ENCODE results near the gene KCNK3.

DNA sequence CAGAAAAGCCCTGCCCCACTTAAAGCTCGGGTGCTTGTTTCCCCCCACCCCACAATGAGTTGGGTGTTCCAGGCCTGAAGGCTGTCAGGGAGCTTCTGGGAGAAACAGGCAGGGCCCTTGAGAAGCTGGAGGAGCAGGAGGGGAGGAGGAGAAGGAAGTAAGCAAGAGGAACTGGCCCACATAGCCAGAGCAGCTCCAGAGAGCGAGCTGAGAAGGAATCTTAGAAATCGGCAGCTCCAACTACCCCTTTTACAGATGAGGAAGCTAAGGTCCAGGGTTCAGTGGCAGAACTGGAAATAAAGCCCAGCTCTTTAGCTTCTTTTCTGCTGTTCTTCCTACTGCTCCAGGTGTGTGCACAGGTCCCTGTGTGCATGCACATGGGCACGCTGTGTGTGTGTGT is 12.7 kb upstream of the KCNK3 start:
- TF ChIP-seq, protein P1, sequence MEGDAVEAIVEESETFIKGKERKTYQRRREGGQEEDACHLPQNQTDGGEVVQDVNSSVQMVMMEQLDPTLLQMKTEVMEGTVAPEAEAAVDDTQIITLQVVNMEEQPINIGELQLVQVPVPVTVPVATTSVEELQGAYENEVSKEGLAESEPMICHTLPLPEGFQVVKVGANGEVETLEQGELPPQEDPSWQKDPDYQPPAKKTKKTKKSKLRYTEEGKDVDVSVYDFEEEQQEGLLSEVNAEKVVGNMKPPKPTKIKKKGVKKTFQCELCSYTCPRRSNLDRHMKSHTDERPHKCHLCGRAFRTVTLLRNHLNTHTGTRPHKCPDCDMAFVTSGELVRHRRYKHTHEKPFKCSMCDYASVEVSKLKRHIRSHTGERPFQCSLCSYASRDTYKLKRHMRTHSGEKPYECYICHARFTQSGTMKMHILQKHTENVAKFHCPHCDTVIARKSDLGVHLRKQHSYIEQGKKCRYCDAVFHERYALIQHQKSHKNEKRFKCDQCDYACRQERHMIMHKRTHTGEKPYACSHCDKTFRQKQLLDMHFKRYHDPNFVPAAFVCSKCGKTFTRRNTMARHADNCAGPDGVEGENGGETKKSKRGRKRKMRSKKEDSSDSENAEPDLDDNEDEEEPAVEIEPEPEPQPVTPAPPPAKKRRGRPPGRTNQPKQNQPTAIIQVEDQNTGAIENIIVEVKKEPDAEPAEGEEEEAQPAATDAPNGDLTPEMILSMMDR (IDR thresholded peaks at IDR 0.05 in 2 of 3, conservative IDR thresholded peaks at IDR 0.05 in 1 of 3; ENCODE audit: control insufficient read depth in 2 of 3, extremely low read depth in 1 of 3, insufficient read depth in 1 of 3, low read depth in 3 of 3, low read length in 3 of 3) = no peak
- TF ChIP-seq ZNF274 (IDR thresholded peaks at IDR 0.05; ENCODE audit: insufficient read depth, insufficient read length) = no peak
- no peak for TF ChIP-seq POLR2A (IDR thresholded peaks at IDR 0.05; ENCODE audit: low read depth, low read length)
- TF ChIP-seq ASH2L (IDR thresholded peaks at IDR 0.05; ENCODE audit: borderline replicate concordance, low read depth) = no peak
- TF ChIP-seq NR2C2 (IDR thresholded peaks at IDR 0.05; ENCODE audit: borderline replicate concordance, control insufficient read depth, insufficient read length, low read depth) = no peak
- TF ChIP-seq FOXK2 (IDR thresholded peaks at IDR 0.05) = no peak
- TF ChIP-seq CBFB (IDR thresholded peaks at IDR 0.05; ENCODE audit: low read depth) = no peak
- no peak for TF ChIP-seq BMI1 (IDR thresholded peaks at IDR 0.05; ENCODE audit: borderline replicate concordance)
- TF ChIP-seq, protein P2, sequence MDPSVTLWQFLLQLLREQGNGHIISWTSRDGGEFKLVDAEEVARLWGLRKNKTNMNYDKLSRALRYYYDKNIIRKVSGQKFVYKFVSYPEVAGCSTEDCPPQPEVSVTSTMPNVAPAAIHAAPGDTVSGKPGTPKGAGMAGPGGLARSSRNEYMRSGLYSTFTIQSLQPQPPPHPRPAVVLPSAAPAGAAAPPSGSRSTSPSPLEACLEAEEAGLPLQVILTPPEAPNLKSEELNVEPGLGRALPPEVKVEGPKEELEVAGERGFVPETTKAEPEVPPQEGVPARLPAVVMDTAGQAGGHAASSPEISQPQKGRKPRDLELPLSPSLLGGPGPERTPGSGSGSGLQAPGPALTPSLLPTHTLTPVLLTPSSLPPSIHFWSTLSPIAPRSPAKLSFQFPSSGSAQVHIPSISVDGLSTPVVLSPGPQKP (IDR thresholded peaks at IDR 0.05; ENCODE audit: low read depth, low read length) = no peak
- TF ChIP-seq, protein P3, sequence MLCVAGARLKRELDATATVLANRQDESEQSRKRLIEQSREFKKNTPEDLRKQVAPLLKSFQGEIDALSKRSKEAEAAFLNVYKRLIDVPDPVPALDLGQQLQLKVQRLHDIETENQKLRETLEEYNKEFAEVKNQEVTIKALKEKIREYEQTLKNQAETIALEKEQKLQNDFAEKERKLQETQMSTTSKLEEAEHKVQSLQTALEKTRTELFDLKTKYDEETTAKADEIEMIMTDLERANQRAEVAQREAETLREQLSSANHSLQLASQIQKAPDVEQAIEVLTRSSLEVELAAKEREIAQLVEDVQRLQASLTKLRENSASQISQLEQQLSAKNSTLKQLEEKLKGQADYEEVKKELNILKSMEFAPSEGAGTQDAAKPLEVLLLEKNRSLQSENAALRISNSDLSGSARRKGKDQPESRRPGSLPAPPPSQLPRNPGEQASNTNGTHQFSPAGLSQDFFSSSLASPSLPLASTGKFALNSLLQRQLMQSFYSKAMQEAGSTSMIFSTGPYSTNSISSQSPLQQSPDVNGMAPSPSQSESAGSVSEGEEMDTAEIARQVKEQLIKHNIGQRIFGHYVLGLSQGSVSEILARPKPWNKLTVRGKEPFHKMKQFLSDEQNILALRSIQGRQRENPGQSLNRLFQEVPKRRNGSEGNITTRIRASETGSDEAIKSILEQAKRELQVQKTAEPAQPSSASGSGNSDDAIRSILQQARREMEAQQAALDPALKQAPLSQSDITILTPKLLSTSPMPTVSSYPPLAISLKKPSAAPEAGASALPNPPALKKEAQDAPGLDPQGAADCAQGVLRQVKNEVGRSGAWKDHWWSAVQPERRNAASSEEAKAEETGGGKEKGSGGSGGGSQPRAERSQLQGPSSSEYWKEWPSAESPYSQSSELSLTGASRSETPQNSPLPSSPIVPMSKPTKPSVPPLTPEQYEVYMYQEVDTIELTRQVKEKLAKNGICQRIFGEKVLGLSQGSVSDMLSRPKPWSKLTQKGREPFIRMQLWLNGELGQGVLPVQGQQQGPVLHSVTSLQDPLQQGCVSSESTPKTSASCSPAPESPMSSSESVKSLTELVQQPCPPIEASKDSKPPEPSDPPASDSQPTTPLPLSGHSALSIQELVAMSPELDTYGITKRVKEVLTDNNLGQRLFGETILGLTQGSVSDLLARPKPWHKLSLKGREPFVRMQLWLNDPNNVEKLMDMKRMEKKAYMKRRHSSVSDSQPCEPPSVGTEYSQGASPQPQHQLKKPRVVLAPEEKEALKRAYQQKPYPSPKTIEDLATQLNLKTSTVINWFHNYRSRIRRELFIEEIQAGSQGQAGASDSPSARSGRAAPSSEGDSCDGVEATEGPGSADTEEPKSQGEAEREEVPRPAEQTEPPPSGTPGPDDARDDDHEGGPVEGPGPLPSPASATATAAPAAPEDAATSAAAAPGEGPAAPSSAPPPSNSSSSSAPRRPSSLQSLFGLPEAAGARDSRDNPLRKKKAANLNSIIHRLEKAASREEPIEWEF (IDR thresholded peaks at IDR 0.05; ENCODE audit: insufficient replicate concordance, low read depth, low read length) = no peak
- TF ChIP-seq POLR2AphosphoS5 (IDR thresholded peaks at IDR 0.05; ENCODE audit: low read length) = no peak
